Activated naive CD8-positive, alpha-beta T cell treated with anti-CD3 and anti-CD28 coated beads, Interleukin-2, amount 50 U/mL, for 24 hours (primary cell): Measurements from ENCODE around the gene TRIM42.

ENCODE experiments used
- ATAC-seq: fragments of 150-1000 bp; cut with Tn5 transposase; one replicate; pipeline ENCODE4 v1.10.0; 2021
- DNase-seq: peaks from one replicate; pipeline ENCODE4 v3.0.0; 2021
- H3K27ac Mint-ChIP-seq: one replicate; pipeline ENCODE4 v1.8.0; 2021; ENCODE audit warnings: mild to moderate bottlenecking, mixed read lengths
- H3K27me3 Mint-ChIP-seq: one replicate; pipeline ENCODE4 v1.8.0; 2021; ENCODE audit warnings: mixed read lengths
- H3K36me3 Mint-ChIP-seq: one replicate; pipeline ENCODE4 v1.8.0; 2021; ENCODE audit warnings: low read depth, mixed read lengths
- H3K4me1 Mint-ChIP-seq: one replicate; pipeline ENCODE4 v1.8.0; 2021; ENCODE audit warnings: mixed read lengths
- H3K4me3 Mint-ChIP-seq: one replicate; pipeline ENCODE4 v1.8.0; 2021; ENCODE audit warnings: mild to moderate bottlenecking, moderate library complexity, mixed read lengths
- H3K9me3 Mint-ChIP-seq: one replicate; pipeline ENCODE4 v1.8.0; 2021; ENCODE audit warnings: mixed read lengths

The TRIM42 gene

DNA sequence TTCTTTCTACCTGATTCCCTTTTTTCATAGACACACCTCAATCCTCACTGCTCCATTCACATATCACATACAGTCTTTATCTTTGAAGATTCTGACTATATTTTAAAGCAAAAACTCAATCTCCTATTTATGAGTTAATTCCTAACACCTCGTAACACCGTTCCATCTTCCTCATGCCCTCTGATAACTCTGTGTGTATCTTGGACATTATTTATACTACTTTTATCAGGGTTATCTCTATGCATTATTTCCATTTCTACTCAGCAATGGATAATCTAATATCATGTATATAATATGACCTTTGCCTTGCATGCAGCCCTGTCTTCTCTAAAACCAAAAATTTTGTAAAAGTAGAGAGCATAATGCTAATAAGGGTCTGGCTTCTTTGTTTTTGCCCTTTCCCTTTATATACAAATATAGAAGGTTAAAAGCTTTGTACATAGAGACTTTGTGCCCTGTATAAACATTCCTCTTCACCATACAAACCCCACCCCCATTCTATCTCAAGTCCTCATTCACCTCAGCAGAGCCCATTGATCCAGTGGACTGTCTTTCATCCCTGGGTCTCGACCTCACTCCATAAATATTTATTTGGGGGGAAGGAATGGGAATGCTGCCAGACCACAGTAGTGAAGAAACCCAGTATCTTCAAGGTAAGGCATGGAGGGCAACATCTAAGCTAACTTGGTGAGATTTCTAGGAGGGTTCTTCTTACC lies 21.8 kb downstream of the TRIM42 start:
- no peak for DNase-seq
- H3K4me1 Mint-ChIP-seq: no peaks in the 10 kb centered on the region
- no peaks in the 10 kb centered on the region for H3K36me3 Mint-ChIP-seq
- H3K4me3 Mint-ChIP-seq: no peak overlapping the region
- H3K9me3 Mint-ChIP-seq: no peaks in the 10 kb centered on the region
- no peak overlapping the region for H3K27ac Mint-ChIP-seq
- no peak for ATAC-seq
- H3K27me3 Mint-ChIP-seq: no peaks in the 10 kb centered on the region

DNA sequence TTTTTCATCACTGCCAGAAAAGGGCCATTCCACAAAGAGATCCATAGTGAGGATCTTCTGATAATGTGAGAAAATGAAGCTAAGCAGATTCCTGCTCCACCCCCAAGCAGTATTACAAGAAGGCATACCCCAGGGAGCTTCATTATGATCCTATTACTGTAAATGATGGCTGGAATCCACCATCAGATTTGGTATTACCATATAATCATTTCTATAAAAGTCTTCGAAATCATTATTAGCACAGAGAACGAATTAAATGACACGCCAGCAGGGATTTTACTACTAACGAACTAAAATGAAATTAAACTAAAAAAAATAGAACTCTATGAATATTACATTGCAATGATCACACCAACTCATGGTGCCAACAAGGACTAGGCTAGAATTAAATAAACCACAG lies 24.4 kb downstream of the TRIM42 start:
- H3K36me3 Mint-ChIP-seq: no peaks in the 10 kb centered on the region
- DNase-seq (no peak), ATAC-seq (no peak)
- no peaks in the 10 kb centered on the region for H3K4me1 Mint-ChIP-seq
- no peak overlapping the region for H3K27ac Mint-ChIP-seq
- no peak overlapping the region for H3K4me3 Mint-ChIP-seq
- no peaks in the 10 kb centered on the region for H3K9me3 Mint-ChIP-seq
- no peaks in the 10 kb centered on the region for H3K27me3 Mint-ChIP-seq

DNA sequence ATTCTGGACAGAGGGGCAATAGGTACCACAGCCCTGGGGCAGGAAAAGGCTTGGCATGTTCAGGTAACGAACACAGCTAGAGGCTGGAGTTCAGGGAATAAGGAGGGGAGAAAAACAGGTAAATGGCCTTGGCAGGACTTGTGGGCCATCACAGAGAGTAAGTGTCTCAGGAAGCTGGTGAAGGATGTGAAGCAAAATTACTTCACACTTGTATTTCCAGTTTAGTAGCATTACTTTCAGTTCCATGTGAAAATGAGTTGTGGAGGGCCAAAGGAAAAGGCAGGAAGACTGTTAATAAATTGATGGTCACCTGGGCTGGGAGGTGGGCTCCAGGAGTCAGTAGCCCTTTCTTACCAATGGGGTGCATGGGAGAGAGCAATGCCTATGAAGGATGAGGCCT lies 25.6 kb downstream of the TRIM42 start:
- Mint-ChIP-seq H3K27me3 (no peaks in the 10 kb centered on the region), H3K27ac (no peak overlapping the region), H3K36me3 (no peaks in the 10 kb centered on the region), H3K4me3 (no peak overlapping the region), H3K4me1 (no peaks in the 10 kb centered on the region), H3K9me3 (no peaks in the 10 kb centered on the region)
- ATAC-seq: no peak
- DNase-seq: no peak

DNA sequence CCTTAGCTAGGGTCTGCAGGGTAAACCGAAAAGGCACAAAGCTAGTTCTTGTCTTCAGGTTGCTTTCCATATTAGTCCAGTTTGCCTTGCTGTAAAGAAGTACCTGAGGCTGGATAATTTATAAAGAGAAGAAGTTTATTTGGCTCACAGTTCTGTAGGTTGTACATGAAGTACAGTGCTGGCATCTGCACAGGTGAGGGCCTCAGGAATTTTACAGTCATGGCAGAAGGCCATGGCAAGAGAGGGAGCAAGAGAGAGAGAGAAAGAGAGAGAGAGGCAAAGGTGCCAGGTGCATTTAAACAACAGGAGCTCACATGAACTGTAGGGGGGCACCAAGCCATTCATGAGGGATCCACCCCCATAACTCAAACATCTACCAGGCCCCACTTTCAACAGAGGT lies 26.9 kb downstream of the TRIM42 start:
- Mint-ChIP-seq H3K27me3 (no peaks in the 10 kb centered on the region), H3K36me3 (no peaks in the 10 kb centered on the region), H3K4me3 (no peak overlapping the region), H3K9me3 (no peaks in the 10 kb centered on the region), H3K4me1 (no peaks in the 10 kb centered on the region), H3K27ac (no peak overlapping the region)
- no peak for DNase-seq
- ATAC-seq: no peak

DNA sequence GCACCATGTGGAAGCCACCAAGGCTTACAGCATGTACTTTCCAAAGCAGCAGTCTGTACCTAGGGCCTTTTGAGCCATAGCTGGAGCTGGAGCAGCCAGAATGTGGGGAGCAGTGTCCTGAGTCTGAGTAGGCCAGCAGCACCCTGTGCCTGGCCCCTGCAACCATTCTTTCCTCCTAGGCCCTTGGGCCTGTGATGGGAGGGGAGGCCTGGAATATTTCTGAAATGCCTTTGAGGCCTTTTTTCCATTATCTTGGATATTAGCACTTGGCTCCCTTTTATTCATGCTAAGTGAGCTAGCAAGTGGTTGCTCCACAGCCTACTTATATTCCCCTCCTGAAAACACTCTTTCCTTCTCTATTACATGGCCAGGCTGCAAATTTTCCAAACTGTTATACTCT lies 28.1 kb downstream of the TRIM42 start:
- Mint-ChIP-seq H3K27ac (no peak overlapping the region), H3K4me1 (no peaks in the 10 kb centered on the region), H3K36me3 (no peaks in the 10 kb centered on the region), H3K27me3 (no peaks in the 10 kb centered on the region), H3K9me3 (no peaks in the 10 kb centered on the region), H3K4me3 (no peak overlapping the region)
- DNase-seq (no peak), ATAC-seq (no peak)

DNA sequence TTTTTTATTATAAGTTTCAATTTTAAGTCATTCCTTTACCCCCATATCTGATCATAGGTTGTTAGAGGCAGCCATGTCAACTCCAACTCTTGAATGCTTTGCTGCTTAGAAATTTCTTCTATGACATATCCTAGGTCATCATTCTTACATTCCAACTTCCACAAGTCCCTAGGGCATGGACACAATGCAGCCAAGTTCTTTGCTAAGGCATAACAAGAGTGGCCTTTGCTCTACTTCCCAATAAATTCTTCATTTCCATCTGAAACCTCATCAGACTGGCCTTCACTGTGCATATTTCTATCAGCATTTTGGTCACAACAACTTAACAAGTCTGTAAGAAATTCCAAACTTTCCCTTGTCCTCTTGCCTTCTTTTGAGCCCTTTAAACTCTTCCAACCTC lies 28.5 kb downstream of the TRIM42 start:
- no peaks in the 10 kb centered on the region for H3K4me1 Mint-ChIP-seq
- ATAC-seq: no peak
- no peaks in the 10 kb centered on the region for H3K9me3 Mint-ChIP-seq

DNA sequence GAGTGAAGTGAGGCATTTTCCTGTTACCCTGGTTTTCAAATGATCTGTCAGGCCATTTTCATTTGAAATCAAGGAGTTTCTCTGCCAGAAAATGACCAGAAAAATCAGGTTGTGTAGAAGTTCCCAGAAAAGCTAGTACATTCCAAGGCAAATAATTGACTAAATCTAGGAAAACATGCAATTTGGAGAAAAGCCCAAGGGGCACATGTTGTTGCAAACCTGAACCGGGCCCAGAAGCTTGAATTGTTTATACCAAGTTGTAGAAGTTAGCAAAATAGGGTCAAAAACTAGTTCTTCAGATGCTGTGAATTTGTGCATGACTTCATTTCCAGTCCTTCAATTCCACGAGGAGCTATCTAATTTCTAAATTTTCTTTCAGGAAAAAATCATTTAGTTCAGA lies 31.0 kb downstream of the TRIM42 start:
- no peak overlapping the region for H3K4me3 Mint-ChIP-seq
- ATAC-seq (no peak), DNase-seq (no peak)
- H3K4me1 Mint-ChIP-seq: peaks cover 1% of the 10 kb centered on the region
- H3K36me3 Mint-ChIP-seq: no peaks in the 10 kb centered on the region
- no peak overlapping the region for H3K27ac Mint-ChIP-seq
- no peaks in the 10 kb centered on the region for H3K9me3 Mint-ChIP-seq
- no peaks in the 10 kb centered on the region for H3K27me3 Mint-ChIP-seq

More for the DNA sequence above, 28.5 kb downstream of the TRIM42 start:
- no peak overlapping the region for H3K27ac Mint-ChIP-seq
- DNase-seq: no peak
- no peaks in the 10 kb centered on the region for H3K36me3 Mint-ChIP-seq
- no peak overlapping the region for H3K4me3 Mint-ChIP-seq
- H3K27me3 Mint-ChIP-seq: no peaks in the 10 kb centered on the region

DNA sequence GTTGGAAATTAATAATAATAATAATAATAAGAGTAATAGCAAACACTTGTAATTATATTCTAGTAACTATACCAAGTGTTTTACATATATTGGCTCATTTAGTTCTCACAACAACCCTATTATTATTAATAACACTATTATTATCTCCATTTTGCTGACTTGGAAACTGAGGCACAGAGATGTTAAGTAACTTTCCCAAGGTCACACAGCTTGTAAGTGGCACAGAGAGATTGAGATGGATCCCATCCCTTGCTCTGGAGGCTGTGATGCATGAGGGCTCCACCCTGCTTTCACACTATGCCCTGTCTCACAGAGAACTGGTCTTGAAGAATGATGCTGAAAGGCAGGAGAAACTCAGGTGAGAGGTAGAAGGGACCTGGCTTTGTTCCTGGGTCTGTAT lies 31.9 kb downstream of the TRIM42 start:
- no peak for ATAC-seq
- Mint-ChIP-seq H3K4me3 (no peak overlapping the region), H3K36me3 (no peaks in the 10 kb centered on the region), H3K4me1 (peaks cover 1% of the 10 kb centered on the region), H3K27ac (no peak overlapping the region), H3K27me3 (no peaks in the 10 kb centered on the region), H3K9me3 (no peaks in the 10 kb centered on the region)
- DNase-seq: no peak

DNA sequence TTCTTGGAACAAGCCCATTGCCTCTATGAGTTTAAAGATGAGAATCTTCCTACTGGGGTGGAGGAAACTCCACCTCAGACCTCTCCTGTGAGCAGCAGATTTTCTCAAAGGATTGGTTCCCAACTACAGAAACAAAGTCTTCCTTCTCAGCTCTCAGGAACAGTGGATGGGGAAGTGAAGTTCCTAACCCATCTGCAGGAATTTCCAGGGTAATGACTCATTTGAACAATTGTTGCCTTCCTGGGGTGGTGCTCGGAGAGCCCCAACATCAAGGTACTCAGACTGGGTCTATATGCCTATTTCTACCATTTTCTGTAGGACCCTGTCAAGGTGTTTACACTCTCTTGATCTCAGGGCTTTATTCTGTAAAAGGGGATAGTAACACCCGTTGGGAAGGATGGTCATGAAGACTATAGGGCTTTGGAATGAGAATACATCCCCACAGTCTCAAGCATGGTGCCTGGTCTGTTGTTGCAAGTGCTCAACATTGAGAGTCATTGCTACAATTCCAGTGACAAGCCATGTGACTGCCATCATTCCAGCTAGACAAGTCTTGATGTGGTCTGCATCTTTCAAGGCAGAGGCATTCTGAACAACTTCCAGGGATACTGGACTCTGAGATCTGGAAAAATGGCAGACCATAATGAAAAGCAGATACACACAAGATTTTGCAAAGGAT lies 33.0 kb downstream of the TRIM42 start:
- Mint-ChIP-seq H3K36me3 (no peaks in the 10 kb centered on the region), H3K4me1 (peaks cover 1% of the 10 kb centered on the region)

DNA sequence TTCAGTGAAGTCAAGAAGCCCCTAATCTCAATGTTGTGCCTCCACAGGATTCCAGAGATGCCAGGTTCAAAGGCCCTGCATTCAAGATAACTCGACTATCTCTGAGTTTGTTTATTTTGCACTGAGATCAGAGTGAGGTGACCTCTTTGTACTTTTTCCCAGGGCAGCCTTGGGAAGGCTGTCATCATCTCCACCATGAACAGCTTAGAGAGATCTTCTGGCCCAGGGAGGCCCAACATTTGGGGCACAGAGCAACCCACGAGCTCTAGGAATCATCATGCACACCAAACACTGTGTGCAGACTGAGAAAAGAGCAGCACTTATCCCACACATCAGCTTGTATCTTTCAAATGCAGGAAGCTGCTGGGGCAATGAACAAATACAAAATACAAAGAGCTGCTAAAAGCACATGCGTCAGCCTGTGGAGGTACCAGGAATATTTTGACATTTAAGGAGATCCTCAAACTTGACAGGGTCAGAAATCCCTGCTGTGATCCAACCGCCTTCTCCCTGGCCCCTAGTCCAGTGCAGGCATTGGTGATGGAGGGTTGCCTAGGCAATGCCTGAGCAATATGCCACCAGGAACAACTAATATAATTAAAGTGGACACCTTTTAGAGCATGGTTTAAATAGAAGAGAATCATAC lies 33.6 kb downstream of the TRIM42 start:
- Mint-ChIP-seq H3K36me3 (no peaks in the 10 kb centered on the region), H3K9me3 (no peaks in the 10 kb centered on the region), H3K27ac (no peak overlapping the region), H3K4me1 (peaks cover 1% of the 10 kb centered on the region), H3K27me3 (no peaks in the 10 kb centered on the region), H3K4me3 (no peak overlapping the region)
- ATAC-seq (no peak), DNase-seq (no peak)

More for the DNA sequence above, 33.0 kb downstream of the TRIM42 start:
- Mint-ChIP-seq H3K4me3 (no peak overlapping the region), H3K27me3 (no peaks in the 10 kb centered on the region), H3K27ac (no peak overlapping the region), H3K9me3 (no peaks in the 10 kb centered on the region)
- DNase-seq (no peak), ATAC-seq (no peak)

DNA sequence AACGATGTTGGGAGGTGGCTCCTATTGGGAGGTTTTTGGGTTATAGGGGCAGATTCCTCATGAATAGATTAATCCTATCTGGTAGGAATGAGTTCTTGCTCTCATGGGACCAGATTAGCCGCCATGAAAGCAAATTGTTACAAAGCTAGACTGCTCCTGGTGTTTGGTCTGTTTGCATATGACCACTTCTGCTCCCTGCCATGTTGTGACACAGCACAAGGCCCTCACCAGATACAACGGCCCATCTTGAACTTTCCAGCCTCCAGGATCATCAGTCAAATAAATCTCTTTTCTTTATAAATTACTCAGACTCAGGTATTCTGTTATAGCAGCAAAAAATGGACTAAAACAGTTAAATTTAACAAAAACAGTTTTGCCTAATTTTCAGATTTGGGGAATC lies 34.4 kb downstream of the TRIM42 start:
- H3K27me3 Mint-ChIP-seq: no peaks in the 10 kb centered on the region
- ATAC-seq: no peak
- no peak overlapping the region for H3K27ac Mint-ChIP-seq
- H3K9me3 Mint-ChIP-seq: no peaks in the 10 kb centered on the region
- peaks cover 1% of the 10 kb centered on the region for H3K4me1 Mint-ChIP-seq
- H3K36me3 Mint-ChIP-seq: no peaks in the 10 kb centered on the region
- H3K4me3 Mint-ChIP-seq: no peak overlapping the region
- no peak for DNase-seq

DNA sequence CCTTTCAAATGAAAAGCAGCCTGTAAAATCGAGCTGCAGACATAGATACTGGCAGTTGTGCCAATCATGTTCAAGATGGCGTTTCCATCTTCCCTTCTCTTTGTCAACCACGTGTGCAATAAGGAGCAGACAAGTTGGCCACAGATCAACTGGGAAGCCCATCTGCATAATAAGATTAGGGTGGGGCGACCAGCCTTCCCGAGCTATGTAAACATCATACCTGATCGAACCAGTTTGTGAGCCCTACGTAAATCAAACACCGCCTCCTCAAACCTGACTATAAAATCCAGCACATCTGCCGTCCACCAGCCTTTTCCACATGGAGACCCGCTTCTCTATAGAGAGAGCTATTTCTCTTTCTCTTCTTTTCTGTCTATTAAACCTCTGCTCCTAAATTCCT lies 37.2 kb downstream of the TRIM42 start:
- H3K4me1 Mint-ChIP-seq: peaks cover 1% of the 10 kb centered on the region
- H3K9me3 Mint-ChIP-seq: no peaks in the 10 kb centered on the region
- no peak for DNase-seq
- no peaks in the 10 kb centered on the region for H3K36me3 Mint-ChIP-seq
- H3K27me3 Mint-ChIP-seq: no peaks in the 10 kb centered on the region
- H3K4me3 Mint-ChIP-seq: no peak overlapping the region
- no peak for ATAC-seq
- no peak overlapping the region for H3K27ac Mint-ChIP-seq

DNA sequence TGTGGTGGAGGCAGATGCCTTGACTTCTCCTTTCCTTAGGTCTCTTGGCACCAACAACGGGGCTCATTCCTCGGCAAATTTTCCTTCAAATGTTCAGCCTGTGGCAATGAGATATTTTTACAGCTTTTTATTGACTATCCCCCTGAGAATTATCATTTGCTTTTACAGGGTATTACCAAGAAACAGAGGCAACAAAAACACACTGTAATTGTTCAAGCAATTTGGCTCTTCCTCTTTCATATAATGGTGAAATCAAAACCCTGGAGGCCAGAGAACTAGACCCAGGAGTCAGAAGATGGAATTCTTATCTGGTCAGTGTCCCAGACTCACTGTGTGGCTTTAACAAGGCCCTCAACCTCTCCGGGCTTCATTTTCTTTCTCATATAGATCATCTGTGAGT lies 40.1 kb downstream of the TRIM42 start:
- Mint-ChIP-seq H3K4me3 (no peak overlapping the region), H3K27ac (no peak overlapping the region), H3K36me3 (no peaks in the 10 kb centered on the region), H3K27me3 (no peaks in the 10 kb centered on the region), H3K4me1 (peaks cover 1% of the 10 kb centered on the region), H3K9me3 (no peaks in the 10 kb centered on the region)
- no peak for DNase-seq
- no peak for ATAC-seq

DNA sequence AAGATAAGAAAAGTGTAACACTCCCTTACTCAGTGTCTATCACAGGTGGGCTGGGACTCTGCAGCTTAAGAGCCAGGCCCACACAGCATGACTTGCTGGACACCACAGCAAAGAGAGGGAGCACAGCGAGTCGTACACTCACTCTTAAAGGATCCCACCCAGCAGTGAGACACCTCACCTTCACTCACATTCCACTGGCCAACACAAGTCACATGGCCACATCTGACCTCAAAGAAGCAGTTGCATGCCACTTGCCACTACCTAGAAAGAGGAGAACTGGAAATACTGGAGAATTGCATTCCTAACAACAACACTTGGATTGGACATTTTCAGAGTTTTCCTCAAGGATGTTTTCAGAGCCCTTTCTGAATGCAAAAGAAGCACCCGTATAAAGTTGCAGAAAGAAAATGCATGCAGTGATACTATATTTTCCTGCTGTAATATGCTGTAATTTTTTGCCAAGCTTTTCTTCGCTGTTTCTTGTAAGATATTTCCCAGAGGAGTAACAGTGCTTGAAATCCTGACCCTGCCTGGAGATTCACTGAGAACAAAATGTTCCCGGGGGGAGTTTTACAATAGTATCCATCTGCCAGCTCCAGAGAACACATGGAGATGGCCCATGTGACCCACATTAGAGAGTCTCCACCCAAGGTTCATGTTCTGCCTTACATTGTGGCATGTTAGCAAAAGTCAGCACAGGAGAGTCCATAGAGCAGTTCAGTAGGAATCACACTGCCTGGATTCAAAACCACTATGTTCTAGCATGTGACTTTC lies 42.2 kb downstream of the TRIM42 start:
- H3K36me3 Mint-ChIP-seq: no peaks in the 10 kb centered on the region
- no peak overlapping the region for H3K4me3 Mint-ChIP-seq
- H3K9me3 Mint-ChIP-seq: no peaks in the 10 kb centered on the region
- H3K27ac Mint-ChIP-seq: no peak overlapping the region
- DNase-seq: no peak
- H3K27me3 Mint-ChIP-seq: no peaks in the 10 kb centered on the region
- ATAC-seq: no peak
- no peaks in the 10 kb centered on the region for H3K4me1 Mint-ChIP-seq

DNA sequence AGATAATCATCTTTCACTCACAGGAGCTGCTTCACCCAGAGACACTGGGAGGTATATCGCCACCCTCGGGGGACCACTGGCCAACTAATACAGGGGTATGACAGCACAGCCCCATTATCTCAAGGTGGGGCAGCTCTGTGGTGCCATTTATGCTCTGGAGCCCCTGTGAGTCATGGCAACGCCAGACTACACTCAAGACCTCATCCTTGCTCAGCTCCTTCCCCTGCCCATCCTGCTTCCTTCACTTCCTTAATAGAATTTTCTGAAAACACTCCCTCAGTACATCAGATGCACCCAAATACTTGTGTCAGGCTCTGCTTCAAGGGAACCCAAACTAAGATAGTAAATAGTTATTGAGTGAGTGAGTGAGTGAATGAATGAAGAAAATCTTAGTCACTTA lies 45.7 kb downstream of the TRIM42 start:
- DNase-seq: no peak
- ATAC-seq: no peak
- Mint-ChIP-seq H3K27ac (no peak overlapping the region), H3K9me3 (no peaks in the 10 kb centered on the region), H3K36me3 (no peaks in the 10 kb centered on the region), H3K4me3 (no peak overlapping the region), H3K27me3 (no peaks in the 10 kb centered on the region), H3K4me1 (no peaks in the 10 kb centered on the region)
